GM06990 (cell line): Measurements from ENCODE around the gene PHETA2.
"Not testable (repeated sequence)": the region's sequence is repeated elsewhere in the genome, so short reads cannot be mapped to it uniquely, and the experiment has no call there.

Experiments used
- DNase-seq: peaks from one replicate; pipeline ENCODE4 v3.0.0-alpha.2; 2011; ENCODE audit not compliant: insufficient read length; ENCODE audit errors: extremely low read depth
- H3K27me3 ChIP-seq: replicated peaks from 2 replicates; pipeline ENCODE4 v1.6.0; 2011; ENCODE audit warnings: low read length; ENCODE audit not compliant: control insufficient read depth, insufficient read depth
- H3K36me3 ChIP-seq: 2 replicates; pipeline ENCODE4 v1.5.1; 2011; ENCODE audit warnings: low read length; ENCODE audit not compliant: control insufficient read depth, insufficient read depth
- H3K4me3 ChIP-seq: replicated peaks from 2 replicates; pipeline ENCODE4 v1.5.1; 2011; ENCODE audit warnings: low read depth, mild to moderate bottlenecking, control low read depth, low read length
- TF ChIP-seq, protein P1 (sequence below): IDR thresholded peaks from 2 replicates; pipeline ENCODE4 v1.5.1; 2011; ENCODE audit warnings: low read length, control low read depth, mild to moderate bottlenecking, inconsistent platforms; ENCODE audit not compliant: insufficient read depth, poor library complexity, severe bottlenecking

Gene PHETA2

DNA sequence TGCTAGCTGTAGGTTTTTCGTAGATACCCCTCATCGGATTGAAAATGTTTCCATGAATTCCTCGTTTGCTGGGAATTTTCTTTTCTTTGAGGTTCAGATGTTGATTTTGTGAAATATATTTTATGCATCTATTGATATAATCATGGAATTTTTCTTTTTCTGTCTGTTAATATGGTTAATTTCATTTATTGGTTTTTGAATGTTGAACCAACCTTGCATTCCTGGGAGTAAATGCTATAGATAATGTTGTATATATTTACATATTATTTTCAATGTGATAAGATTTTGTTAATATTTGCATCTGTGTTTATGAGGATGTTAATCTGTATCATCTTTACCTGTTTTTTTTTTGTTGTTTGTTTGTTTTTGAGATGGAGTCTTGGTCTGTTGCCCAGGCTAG lies 27.2 kb downstream of the PHETA2 start:
- TF ChIP-seq, protein P1, sequence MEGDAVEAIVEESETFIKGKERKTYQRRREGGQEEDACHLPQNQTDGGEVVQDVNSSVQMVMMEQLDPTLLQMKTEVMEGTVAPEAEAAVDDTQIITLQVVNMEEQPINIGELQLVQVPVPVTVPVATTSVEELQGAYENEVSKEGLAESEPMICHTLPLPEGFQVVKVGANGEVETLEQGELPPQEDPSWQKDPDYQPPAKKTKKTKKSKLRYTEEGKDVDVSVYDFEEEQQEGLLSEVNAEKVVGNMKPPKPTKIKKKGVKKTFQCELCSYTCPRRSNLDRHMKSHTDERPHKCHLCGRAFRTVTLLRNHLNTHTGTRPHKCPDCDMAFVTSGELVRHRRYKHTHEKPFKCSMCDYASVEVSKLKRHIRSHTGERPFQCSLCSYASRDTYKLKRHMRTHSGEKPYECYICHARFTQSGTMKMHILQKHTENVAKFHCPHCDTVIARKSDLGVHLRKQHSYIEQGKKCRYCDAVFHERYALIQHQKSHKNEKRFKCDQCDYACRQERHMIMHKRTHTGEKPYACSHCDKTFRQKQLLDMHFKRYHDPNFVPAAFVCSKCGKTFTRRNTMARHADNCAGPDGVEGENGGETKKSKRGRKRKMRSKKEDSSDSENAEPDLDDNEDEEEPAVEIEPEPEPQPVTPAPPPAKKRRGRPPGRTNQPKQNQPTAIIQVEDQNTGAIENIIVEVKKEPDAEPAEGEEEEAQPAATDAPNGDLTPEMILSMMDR = no peak
- DNase-seq = no peak
- H3K27me3 ChIP-seq = no peaks in the 10 kb centered on the region
- H3K4me3 ChIP-seq = no peak overlapping the region
- H3K36me3 ChIP-seq = no peaks in the 10 kb centered on the region; the same call in 1 of the 2 replicates

DNA sequence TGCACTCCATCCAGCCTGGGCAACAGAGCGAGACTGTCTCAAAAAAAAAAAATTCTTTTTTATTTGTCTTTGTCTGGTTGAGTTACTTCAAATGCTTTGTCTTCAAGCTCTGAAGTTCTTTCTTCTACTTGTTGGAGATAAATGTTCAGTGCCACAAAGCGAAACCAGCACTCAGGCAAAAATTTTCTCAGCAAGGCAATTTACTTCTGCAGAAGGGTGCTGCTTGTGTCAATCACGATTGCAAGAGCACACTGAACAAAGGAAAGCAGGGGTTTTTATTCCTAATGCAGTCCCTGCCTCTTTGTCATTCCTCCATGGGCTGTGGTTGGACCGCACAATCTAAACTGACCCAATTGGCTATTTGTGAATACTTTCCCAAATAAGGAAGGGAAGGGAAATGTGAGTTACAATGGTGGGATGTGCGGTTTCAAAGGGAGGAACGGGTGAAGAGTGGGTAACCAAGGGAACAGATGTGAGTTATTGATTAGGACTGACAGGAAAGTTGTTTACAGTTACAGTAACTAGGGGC lies 30.3 kb downstream of the PHETA2 start:
- DNase-seq, H3K4me3 ChIP-seq, H3K36me3 ChIP-seq, H3K27me3 ChIP-seq: not testable (repeated sequence)

DNA sequence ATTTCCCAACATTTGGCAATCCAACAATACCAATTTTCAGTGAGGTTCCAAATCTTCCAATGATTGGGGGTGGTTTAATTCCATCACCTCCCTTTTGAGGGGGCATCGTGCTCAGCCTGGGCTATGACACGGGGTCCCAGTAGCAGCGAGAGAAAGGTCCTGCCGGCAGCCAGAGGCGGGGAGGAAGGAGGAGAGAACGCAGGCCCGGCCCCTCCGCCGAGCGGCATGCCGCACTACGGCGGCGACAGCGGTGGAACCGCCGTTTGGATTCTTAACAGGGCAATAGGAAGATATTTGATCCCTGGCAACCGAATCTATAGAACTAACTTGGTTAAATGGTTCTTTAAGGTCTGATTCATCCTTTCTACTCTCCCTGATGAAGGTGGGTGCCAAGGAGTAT lies 34.8 kb downstream of the PHETA2 start:
- Histone ChIP-seq H3K27me3 (no peaks in the 10 kb centered on the region), H3K4me3 (no peak overlapping the region), H3K36me3 (no peaks in the 10 kb centered on the region; the same call in 1 of the 2 replicates)
- TF ChIP-seq, protein P1 = no peak
- no peak for DNase-seq

DNA sequence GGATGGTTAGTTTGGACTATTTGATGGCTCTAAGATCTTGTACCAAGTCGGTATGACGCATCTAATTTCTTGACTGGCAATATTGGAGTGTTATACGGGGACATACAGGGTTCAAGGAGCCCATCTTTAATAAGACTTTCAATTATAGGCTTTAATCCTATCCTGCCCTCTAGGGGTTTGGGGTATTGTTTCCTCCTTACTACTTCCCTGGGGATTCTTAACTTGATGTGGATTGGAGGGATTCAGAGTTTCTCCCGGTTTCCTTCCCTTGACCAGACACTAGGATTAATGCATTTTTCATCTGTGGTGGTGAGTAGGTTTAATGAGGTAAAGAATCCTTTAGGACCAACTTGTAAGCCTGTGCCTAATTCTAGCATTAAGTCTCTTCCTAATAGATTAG lies 37.8 kb downstream of the PHETA2 start:
- DNase-seq = no peak
- Histone ChIP-seq H3K36me3 (no peaks in the 10 kb centered on the region), H3K4me3 (no peak overlapping the region), H3K27me3 (no peaks in the 10 kb centered on the region)
- TF ChIP-seq, protein P1 = no peak

DNA sequence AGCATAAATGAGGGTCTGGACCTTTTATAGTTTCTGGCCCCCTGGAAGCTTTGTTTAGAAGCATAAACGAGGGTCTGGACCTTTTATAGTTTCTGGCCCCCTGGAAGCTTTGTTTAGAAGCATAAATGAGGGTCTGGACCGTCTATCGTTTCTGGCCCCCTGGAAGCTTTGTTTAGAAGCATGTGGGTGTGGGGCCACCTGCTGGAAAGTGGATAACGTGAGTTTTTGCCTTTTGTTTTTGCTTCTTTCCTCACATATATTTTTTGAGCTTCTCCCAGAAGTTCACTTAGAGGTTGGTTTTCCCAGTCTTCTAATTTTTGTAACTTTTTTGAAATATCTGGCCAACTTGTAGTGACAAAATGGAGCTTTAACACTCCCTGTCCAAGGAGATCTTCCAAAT lies 38.7 kb downstream of the PHETA2 start:
- not testable (repeated sequence) for H3K27me3 ChIP-seq, DNase-seq
- TF ChIP-seq, protein P1 = peak; percentile 28

DNA sequence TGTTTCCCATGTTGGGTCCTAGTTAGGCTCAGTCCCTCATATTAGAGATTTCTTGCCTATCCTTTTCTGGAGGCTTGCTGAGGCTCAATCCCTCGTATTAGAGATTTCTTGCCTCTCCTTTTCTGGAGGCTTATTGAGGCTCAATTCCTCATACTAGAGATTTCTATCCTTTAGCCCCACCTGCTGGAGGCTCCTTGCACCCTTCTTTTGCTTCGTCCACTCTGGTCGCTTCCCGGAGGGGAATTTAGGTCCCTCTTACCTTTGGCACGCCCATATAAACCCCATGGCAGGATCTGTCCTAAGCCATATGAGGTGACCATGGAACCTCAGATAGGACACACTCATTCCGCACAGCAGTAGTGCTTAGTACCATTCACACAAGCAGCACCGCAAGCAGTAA lies 40.7 kb downstream of the PHETA2 start:
- DNase-seq = no peak
- Histone ChIP-seq H3K36me3 (no peaks in the 10 kb centered on the region), H3K4me3 (no peak overlapping the region), H3K27me3 (no peaks in the 10 kb centered on the region)
- TF ChIP-seq, protein P1 = peak; percentile 12

More for the DNA sequence above, 38.7 kb downstream of the PHETA2 start:
- not testable (repeated sequence) for H3K4me3 ChIP-seq, H3K36me3 ChIP-seq

DNA sequence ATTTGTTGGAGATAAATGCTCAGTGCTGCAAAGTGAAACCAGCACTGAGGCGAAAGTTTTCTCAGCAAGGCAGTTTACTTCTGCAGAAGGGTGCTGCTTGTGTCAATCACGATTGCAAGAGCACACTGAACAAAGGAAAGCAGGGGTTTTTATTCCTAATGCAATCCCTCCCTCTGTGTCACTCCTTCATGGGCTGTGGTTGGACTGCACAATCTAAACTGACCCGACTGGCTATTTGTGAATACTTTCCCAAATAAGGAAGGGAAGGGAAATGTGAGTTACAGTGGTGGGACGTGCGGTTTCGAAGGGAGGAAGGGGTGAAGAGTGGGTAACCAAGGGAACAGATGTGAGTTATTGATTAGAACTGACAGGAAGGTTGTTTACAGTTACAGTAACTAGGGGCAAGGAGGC lies 41.4 kb downstream of the PHETA2 start:
- DNase-seq, H3K27me3 ChIP-seq, H3K4me3 ChIP-seq, H3K36me3 ChIP-seq: not testable (repeated sequence)
